Liver (tissue), 3 donors: Measurements from ENCODE around the gene ZNF185.

Source experiments
- HNF4G ChIP-seq: IDR thresholded peaks from 2 replicates; pipeline ENCODE4 v1.6.1; 2016; ENCODE audit warnings: antibody characterized with exemption
- JUND ChIP-seq, 2 donors: IDR thresholded peaks; 2 replicates each; pipeline ENCODE4 v1.6.1; 2016; ENCODE audit warnings: antibody characterized with exemption in 2 of 2
- RXRA ChIP-seq, 2 donors: IDR thresholded peaks; 2 replicates each; pipeline ENCODE4 v1.6.1; 2017 to 2018; ENCODE audit warnings: antibody characterized with exemption in 2 of 2, mild to moderate bottlenecking in 1 of 2
- SP1 ChIP-seq: IDR thresholded peaks from 2 replicates; pipeline ENCODE4 v1.6.1; 2018; ENCODE audit warnings: antibody characterized with exemption, mild to moderate bottlenecking
- YY1 ChIP-seq: IDR thresholded peaks from 2 replicates; pipeline ENCODE4 v1.6.1; 2016; ENCODE audit warnings: antibody characterized with exemption, mild to moderate bottlenecking
- TF ChIP-seq, protein P1 (sequence below): IDR thresholded peaks from 2 replicates; pipeline ENCODE4 v1.6.1; 2016; ENCODE audit warnings: antibody characterized with exemption
- TF ChIP-seq, protein P2 (sequence below): fragments of 150-350 bp; IDR thresholded peaks from 2 replicates; pipeline ENCODE4 v1.5.1; 2017; ENCODE audit warnings: improper control_type of control experiment, low read depth, low read length; ENCODE audit not compliant: missing input control
- donor health status: healthy.
- donor health status: healthy.

DNA sequence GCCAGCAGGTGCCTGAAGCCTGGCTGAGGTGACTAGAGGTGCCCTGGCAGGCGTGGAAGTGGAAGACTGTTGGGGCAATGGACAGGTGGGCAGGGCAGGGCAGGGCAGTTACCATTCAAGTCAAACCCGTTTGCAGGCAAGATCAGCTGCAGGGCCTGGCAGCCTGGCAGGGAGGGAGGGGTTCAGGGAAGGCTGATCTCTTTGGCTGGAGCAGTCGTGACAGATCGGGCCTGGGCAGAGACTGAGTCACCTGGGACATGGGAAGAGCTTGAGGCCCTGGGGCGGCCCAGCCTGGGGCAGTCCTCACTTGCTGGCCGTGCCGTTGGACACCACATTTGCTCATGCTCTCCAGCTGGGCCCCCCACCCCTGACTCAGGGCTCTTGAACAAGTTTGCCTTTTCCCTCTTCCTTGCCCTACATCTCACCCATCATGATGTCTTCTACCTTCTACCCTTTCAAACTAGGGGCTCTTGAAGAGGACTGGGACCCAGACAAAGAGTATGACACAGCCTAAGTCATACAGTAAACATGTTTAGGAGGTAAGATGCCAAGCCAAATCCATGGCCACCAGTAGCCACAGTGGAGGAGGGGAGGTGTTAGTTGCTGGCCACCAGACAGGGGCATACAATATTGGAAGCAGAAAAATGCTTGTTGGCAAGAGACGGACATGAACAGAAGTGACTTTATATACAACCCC lies 2.0 kb upstream of the ZNF185 start:
- TF ChIP-seq, protein P1, sequence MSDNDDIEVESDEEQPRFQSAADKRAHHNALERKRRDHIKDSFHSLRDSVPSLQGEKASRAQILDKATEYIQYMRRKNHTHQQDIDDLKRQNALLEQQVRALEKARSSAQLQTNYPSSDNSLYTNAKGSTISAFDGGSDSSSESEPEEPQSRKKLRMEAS: no peak
- TF ChIP-seq JUND (IDR thresholded peaks at IDR 0.05) (no peak), SP1 (no peak), YY1 (no peak), HNF4G (no peak), RXRA (IDR thresholded peaks at IDR 0.05) (no peak)
- TF ChIP-seq, protein P2, sequence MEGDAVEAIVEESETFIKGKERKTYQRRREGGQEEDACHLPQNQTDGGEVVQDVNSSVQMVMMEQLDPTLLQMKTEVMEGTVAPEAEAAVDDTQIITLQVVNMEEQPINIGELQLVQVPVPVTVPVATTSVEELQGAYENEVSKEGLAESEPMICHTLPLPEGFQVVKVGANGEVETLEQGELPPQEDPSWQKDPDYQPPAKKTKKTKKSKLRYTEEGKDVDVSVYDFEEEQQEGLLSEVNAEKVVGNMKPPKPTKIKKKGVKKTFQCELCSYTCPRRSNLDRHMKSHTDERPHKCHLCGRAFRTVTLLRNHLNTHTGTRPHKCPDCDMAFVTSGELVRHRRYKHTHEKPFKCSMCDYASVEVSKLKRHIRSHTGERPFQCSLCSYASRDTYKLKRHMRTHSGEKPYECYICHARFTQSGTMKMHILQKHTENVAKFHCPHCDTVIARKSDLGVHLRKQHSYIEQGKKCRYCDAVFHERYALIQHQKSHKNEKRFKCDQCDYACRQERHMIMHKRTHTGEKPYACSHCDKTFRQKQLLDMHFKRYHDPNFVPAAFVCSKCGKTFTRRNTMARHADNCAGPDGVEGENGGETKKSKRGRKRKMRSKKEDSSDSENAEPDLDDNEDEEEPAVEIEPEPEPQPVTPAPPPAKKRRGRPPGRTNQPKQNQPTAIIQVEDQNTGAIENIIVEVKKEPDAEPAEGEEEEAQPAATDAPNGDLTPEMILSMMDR: no peak
